Vagina (tissue), 2 donors: ENCODE measurements around the gene TOR1AIP2.

Source experiments
- CTCF ChIP-seq, 3 experiments: fragments of 450-650 bp in 2 of 3; fragments of 200-600 bp in 1 of 3; sonication (generic) in 1 of 3; IDR thresholded peaks; one replicate each; pipeline ENCODE4 v1.5.1; 2017 to 2019; ENCODE audit warnings: antibody characterized with exemption in 3 of 3, mild to moderate bottlenecking in 2 of 3, moderate library complexity in 2 of 3
- POLR2A ChIP-seq, 2 donors: fragments of 450-650 bp; IDR thresholded peaks; one replicate each; pipeline ENCODE4 v1.6.1; 2017; ENCODE audit warnings: antibody characterized with exemption in 2 of 2, mild to moderate bottlenecking in 2 of 2, moderate library complexity in 2 of 2
- POLR2AphosphoS5 ChIP-seq, 2 donors: sonication (generic); formaldehyde crosslinking; IDR thresholded peaks; one replicate each; pipeline ENCODE4 v1.9.0; 2017; ENCODE audit warnings: antibody characterized with exemption in 2 of 2, mild to moderate bottlenecking in 2 of 2, low read depth in 1 of 2; ENCODE audit not compliant: insufficient read depth in 1 of 2

GRCh38 chr1:179875596-179876299, 1.9 kb downstream of the TOR1AIP2 start:
- no peak for TF ChIP-seq POLR2AphosphoS5 (IDR thresholded peaks at IDR 0.05; ENCODE audit: insufficient read depth in 1 of 2, low read depth in 1 of 2)
- no peak for TF ChIP-seq CTCF (IDR thresholded peaks at IDR 0.05)
- TF ChIP-seq POLR2A (IDR thresholded peaks at IDR 0.05): no peak
